HG03039 (cell line): Measurements from ENCODE around the gene STK33.
A peak's percentile ranks its signal among the peaks of the same experiment; 100 is the strongest.

Experiments
- ATAC-seq: cut with Tn5 transposase; IDR thresholded peaks from one replicate; pipeline ENCODE4 v1.9.1; 2021; ENCODE audit warnings: mild to moderate bottlenecking, moderate library complexity; ENCODE audit not compliant: unreplicated experiment

Gene STK33

GRCh38 chr11:8593935-8594909, at the start of gene STK33:
STK33 (minus strand) TSS chr11:8594228; CDS start chr11:8474905, 119,323 bp downstream.
- ATAC-seq: peak; percentile 94

- no peak for ATAC-seq
Measured at GRCh38 chr11:8642196-8642841, 48.3 kb upstream of the STK33 start.

- no peak for ATAC-seq
Measured at GRCh38 chr11:8641332-8641731, 47.3 kb upstream of the STK33 start.

- ATAC-seq: no peak
Measured at GRCh38 chr11:8640267-8640906, 46.4 kb upstream of the STK33 start.

GRCh38 chr11:8639655-8640054, 45.6 kb upstream of the STK33 start:
- ATAC-seq: no peak

- no peak for ATAC-seq
Measured at GRCh38 chr11:8638300-8638699, 44.3 kb upstream of the STK33 start.

- ATAC-seq: no peak
Measured at GRCh38 chr11:8636127-8636526, 42.1 kb upstream of the STK33 start.

- ATAC-seq: no peak
Measured at GRCh38 chr11:8634498-8634897, 40.5 kb upstream of the STK33 start.

- no peak for ATAC-seq
Measured at GRCh38 chr11:8631395-8632118, 37.5 kb upstream of the STK33 start.

GRCh38 chr11:8624698-8625097, 30.7 kb upstream of the STK33 start:
- ATAC-seq: no peak

- no peak for ATAC-seq
Measured at GRCh38 chr11:8621147-8621546, 27.1 kb upstream of the STK33 start.

- ATAC-seq: no peak
Measured at GRCh38 chr11:8617063-8617462, 23.0 kb upstream of the STK33 start.

- no peak for ATAC-seq
Measured at GRCh38 chr11:8615291-8616032, 21.4 kb upstream of the STK33 start.

GRCh38 chr11:8614497-8614896, 20.5 kb upstream of the STK33 start:
- ATAC-seq: no peak

GRCh38 chr11:8613036-8613435, 19.0 kb upstream of the STK33 start:
- no peak for ATAC-seq

- ATAC-seq: no peak
Measured at GRCh38 chr11:8612522-8612921, 18.5 kb upstream of the STK33 start.

GRCh38 chr11:8610532-8611116, 16.6 kb upstream of the STK33 start:
- no peak for ATAC-seq

- no peak for ATAC-seq
Measured at GRCh38 chr11:8608652-8609051, 14.6 kb upstream of the STK33 start.

- ATAC-seq: no peak
Measured at GRCh38 chr11:8605971-8606563, 12.0 kb upstream of the STK33 start.
